C4-2B (cell line): ENCODE measurements around the gene TNFRSF1A.

Experiments
- CTCF ChIP-seq: fragments of 450-650 bp; conservative IDR thresholded peaks from 2 replicates; pipeline ENCODE4 v1.5.1; 2017; ENCODE audit warnings: mild to moderate bottlenecking
- ZFX ChIP-seq: fragments of 450-650 bp; IDR thresholded peaks from 2 replicates; pipeline ENCODE4 v1.6.1; 2017

- TF ChIP-seq CTCF (no peak), ZFX (no peak)
Measured at GRCh38 chr12:6336889-6337853, 4.7 kb downstream of the TNFRSF1A start.
